CD4-positive, alpha-beta T cell treated with Interleukin-15 for 4 hours (primary cell): ENCODE measurements around the gene NTF3.
"Not testable (repeated sequence)": the region's sequence is repeated elsewhere in the genome, so short reads cannot be mapped to it uniquely, and the experiment has no call there.

Experiments
- DNase-seq: peaks from one replicate; pipeline ENCODE4 v3.0.0-alpha.2; 2020; ENCODE audit warnings: low spot score

NTF3 gene

GRCh38 chr12:5534426-5535199 is 102.7 kb downstream of the NTF3 start:
- DNase-seq = no peak

GRCh38 chr12:5535541-5535940 is 103.6 kb downstream of the NTF3 start:
- no peak for DNase-seq

- not testable (repeated sequence) for DNase-seq
Measured at GRCh38 chr12:5537026-5537615, 105.2 kb downstream of the NTF3 start.

GRCh38 chr12:5537771-5538170 is 105.9 kb downstream of the NTF3 start:
- DNase-seq = no peak
